ENCODE results near the gene RASGRP3.

DNA sequence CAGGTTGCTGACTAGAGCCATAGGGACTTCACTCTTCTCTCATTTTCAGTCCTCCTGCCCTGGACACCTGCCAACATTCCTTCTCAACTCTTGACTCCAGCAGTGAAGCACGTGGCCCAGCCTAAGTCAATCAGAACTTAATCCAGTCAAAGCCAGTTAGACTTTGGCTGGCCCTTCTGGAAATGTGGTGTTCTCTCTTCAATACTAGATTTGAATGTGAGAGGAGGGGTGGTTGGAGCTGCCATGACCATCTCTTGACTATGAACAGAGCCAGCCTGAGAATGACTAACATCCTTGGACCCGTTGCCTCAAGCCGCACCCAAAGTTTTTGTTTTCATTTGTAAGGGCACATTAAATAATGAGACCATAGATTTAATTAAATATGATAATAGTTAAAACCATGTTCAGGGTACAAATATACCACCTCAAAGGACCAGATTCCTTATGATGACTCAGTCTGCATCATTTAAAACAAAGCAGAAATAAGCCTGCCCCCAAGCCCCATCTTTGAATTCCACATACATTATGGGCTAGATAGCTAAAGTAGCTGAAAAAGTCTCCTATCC, 49.7 kb upstream of the RASGRP3 start:
- TF ChIP-seq EZH2 (IDR thresholded peaks at IDR 0.05; ENCODE audit: low read depth) = no peak
- TF ChIP-seq, protein P1, sequence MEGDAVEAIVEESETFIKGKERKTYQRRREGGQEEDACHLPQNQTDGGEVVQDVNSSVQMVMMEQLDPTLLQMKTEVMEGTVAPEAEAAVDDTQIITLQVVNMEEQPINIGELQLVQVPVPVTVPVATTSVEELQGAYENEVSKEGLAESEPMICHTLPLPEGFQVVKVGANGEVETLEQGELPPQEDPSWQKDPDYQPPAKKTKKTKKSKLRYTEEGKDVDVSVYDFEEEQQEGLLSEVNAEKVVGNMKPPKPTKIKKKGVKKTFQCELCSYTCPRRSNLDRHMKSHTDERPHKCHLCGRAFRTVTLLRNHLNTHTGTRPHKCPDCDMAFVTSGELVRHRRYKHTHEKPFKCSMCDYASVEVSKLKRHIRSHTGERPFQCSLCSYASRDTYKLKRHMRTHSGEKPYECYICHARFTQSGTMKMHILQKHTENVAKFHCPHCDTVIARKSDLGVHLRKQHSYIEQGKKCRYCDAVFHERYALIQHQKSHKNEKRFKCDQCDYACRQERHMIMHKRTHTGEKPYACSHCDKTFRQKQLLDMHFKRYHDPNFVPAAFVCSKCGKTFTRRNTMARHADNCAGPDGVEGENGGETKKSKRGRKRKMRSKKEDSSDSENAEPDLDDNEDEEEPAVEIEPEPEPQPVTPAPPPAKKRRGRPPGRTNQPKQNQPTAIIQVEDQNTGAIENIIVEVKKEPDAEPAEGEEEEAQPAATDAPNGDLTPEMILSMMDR (conservative IDR thresholded peaks at IDR 0.05) = no peak

Data from PC-9 (cell line).